ENCODE measurements around the gene EPB42.

DNA sequence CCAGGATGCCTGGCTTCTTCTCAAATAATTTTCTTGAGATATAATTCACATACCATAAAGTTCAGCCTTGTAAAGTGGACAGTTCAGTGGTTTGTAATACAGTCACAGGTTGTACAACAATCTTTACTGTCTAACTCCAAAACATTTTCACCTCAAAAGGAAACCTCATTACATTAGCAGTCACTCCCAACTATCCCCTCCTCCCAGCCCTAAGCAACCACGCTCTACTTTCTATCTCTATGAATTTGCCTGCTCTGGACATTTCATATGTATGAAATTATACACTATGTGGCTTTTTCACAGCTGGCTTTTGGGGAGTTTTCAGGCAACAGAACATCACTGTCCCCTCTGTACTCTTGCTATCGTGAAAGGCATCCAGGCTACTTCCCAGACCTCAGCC is 28.4 kb upstream of the EPB42 start:
- no peak for TF ChIP-seq POLR2A (IDR thresholded peaks at IDR 0.05; ENCODE audit: low read depth, low read length)
- TF ChIP-seq MXI1 (IDR thresholded peaks at IDR 0.05; ENCODE audit: borderline replicate concordance, low read depth, low read length), result no peak
- TF ChIP-seq, protein P1, sequence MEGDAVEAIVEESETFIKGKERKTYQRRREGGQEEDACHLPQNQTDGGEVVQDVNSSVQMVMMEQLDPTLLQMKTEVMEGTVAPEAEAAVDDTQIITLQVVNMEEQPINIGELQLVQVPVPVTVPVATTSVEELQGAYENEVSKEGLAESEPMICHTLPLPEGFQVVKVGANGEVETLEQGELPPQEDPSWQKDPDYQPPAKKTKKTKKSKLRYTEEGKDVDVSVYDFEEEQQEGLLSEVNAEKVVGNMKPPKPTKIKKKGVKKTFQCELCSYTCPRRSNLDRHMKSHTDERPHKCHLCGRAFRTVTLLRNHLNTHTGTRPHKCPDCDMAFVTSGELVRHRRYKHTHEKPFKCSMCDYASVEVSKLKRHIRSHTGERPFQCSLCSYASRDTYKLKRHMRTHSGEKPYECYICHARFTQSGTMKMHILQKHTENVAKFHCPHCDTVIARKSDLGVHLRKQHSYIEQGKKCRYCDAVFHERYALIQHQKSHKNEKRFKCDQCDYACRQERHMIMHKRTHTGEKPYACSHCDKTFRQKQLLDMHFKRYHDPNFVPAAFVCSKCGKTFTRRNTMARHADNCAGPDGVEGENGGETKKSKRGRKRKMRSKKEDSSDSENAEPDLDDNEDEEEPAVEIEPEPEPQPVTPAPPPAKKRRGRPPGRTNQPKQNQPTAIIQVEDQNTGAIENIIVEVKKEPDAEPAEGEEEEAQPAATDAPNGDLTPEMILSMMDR (conservative IDR thresholded peaks at IDR 0.05; ENCODE audit: low read depth, low read length), result no peak
- TF ChIP-seq RFX5 (IDR thresholded peaks at IDR 0.05; ENCODE audit: low read depth, low read length), result no peak
- no peak for TF ChIP-seq ELK1 (IDR thresholded peaks at IDR 0.05; ENCODE audit: borderline replicate concordance, low read depth, low read length)
- no peak for TF ChIP-seq CEBPB (IDR thresholded peaks at IDR 0.05; ENCODE audit: low read depth, low read length)
- no peak for TF ChIP-seq RCOR1 (IDR thresholded peaks at IDR 0.05; ENCODE audit: insufficient replicate concordance, low read length)
- TF ChIP-seq FOS (IDR thresholded peaks at IDR 0.05; ENCODE audit: low read depth, low read length), result no peak
- TF ChIP-seq BHLHE40 (IDR thresholded peaks at IDR 0.05; ENCODE audit: low read depth, low read length), result no peak
- TF ChIP-seq NFE2L2 (IDR thresholded peaks at IDR 0.05; ENCODE audit: low read depth, low read length), result no peak
- TF ChIP-seq RAD21 (IDR thresholded peaks at IDR 0.05; ENCODE audit: low read length), result no peak

Measured in IMR-90 (cell line).